Adrenal gland (tissue), 5 donors: ENCODE data around the gene FGFBP2.

ENCODE experiments used
- POLR2A ChIP-seq, 2 donors: fragments of 450-650 bp; IDR thresholded peaks; one replicate each; pipeline ENCODE4 v1.6.1; 2017; ENCODE audit warnings: antibody characterized with exemption in 2 of 2, mild to moderate bottlenecking in 2 of 2, moderate library complexity in 1 of 2
- TF ChIP-seq, protein P1 (sequence below), 6 experiments: fragments of 450-650 bp in 4 of 6; fragments of 200-600 bp in 2 of 6; sonication (generic) in 1 of 6; IDR thresholded peaks; 1 replicate in 5 of 6; 2 replicates in 1 of 6; pipeline versions ENCODE4 v1.5.1 to v1.8.0; 2016 to 2021; ENCODE audit warnings: antibody characterized with exemption in 6 of 6, mild to moderate bottlenecking in 2 of 6, moderate library complexity in 1 of 6
- donor health status: DM: no; HTN: no; CAD: no.

DNA sequence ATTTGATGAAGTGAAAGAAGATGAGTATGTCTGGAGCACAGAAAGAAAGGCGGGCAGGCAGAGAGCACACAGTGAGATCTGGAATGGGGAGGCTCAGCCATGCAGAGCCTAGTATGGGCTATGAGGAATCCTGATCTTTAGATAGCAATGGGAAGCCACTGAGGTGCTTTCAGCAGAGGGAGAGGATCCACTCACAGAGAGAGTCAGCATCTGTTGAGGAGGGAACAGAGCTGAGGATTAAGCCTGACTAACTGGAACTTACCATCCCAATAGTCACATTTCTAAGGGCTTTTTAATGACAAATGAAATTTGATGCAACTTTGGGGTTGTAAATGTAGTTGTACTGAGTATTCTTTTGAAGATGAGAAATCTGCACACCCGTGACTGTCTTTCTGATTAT is 20.6 kb upstream of the FGFBP2 start:
- TF ChIP-seq, protein P1, sequence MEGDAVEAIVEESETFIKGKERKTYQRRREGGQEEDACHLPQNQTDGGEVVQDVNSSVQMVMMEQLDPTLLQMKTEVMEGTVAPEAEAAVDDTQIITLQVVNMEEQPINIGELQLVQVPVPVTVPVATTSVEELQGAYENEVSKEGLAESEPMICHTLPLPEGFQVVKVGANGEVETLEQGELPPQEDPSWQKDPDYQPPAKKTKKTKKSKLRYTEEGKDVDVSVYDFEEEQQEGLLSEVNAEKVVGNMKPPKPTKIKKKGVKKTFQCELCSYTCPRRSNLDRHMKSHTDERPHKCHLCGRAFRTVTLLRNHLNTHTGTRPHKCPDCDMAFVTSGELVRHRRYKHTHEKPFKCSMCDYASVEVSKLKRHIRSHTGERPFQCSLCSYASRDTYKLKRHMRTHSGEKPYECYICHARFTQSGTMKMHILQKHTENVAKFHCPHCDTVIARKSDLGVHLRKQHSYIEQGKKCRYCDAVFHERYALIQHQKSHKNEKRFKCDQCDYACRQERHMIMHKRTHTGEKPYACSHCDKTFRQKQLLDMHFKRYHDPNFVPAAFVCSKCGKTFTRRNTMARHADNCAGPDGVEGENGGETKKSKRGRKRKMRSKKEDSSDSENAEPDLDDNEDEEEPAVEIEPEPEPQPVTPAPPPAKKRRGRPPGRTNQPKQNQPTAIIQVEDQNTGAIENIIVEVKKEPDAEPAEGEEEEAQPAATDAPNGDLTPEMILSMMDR (IDR thresholded peaks at IDR 0.05) = no peak
- no peak for TF ChIP-seq POLR2A (IDR thresholded peaks at IDR 0.05)
